ENCODE results near the gene SMG6. TPM values are rescaled to one million over a fixed set of nuclear protein-coding genes. Genes with fewer than 3 reads are reported as not detected.
A peak's percentile ranks its signal among the peaks of the same experiment; 100 is the strongest.

Gene SMG6
- total RNA-seq, 1 donor from 2014 or later: 31.6 TPM

GRCh38 chr17:2028234-2028614 lies 275.4 kb downstream of the SMG6 start:
- intact Hi-C loops (cut with micrococcal nuclease): loop anchor here (5.0 kb wide), 1 partner anchor 121 kb away; no protein-coding TSS in a partner anchor
- H3K4me1 Mint-ChIP-seq: peaks cover 23% of the 10 kb centered on the region
- peaks cover 37% of the 10 kb centered on the region for H3K27me3 Mint-ChIP-seq
- H3K27ac Mint-ChIP-seq: peak overlapping the region; percentile 34
- no peak for DNase-seq
- no peaks in the 10 kb centered on the region for H3K36me3 Mint-ChIP-seq (ENCODE audit: low read depth)
- no peak overlapping the region for H3K4me3 Mint-ChIP-seq
- no peaks in the 10 kb centered on the region for H3K9me3 Mint-ChIP-seq

GRCh38 chr17:2027528-2028233 lies 275.9 kb downstream of the SMG6 start:
- DNase-seq: no peak
- H3K36me3 Mint-ChIP-seq (ENCODE audit: low read depth): no peaks in the 10 kb centered on the region
- peak overlapping the region; percentile 10 for H3K4me3 Mint-ChIP-seq
- intact Hi-C loops (cut with micrococcal nuclease): loop anchor here (5.0 kb wide), 1 partner anchor 120 kb away; no protein-coding TSS in a partner anchor
- H3K27me3 Mint-ChIP-seq: peaks cover 42% of the 10 kb centered on the region
- H3K4me1 Mint-ChIP-seq: peaks cover 23% of the 10 kb centered on the region
- H3K9me3 Mint-ChIP-seq: no peaks in the 10 kb centered on the region
- H3K27ac Mint-ChIP-seq: no peak overlapping the region

- H3K4me3 Mint-ChIP-seq: peak overlapping the region; percentile 82
- no peak overlapping the region for H3K27ac Mint-ChIP-seq
- H3K27me3 Mint-ChIP-seq: peaks cover 53% of the 10 kb centered on the region
- no peaks in the 10 kb centered on the region for H3K36me3 Mint-ChIP-seq (ENCODE audit: low read depth)
- H3K9me3 Mint-ChIP-seq: no peaks in the 10 kb centered on the region
- H3K4me1 Mint-ChIP-seq: peaks cover 21% of the 10 kb centered on the region
- intact Hi-C loops (cut with micrococcal nuclease): loop anchor here (5.0 kb wide), 1 partner anchor 118 kb away; no protein-coding TSS in a partner anchor
- peak; percentile 80 for DNase-seq
Observed at GRCh38 chr17:2025622-2026309, 277.8 kb downstream of the SMG6 start.

- H3K4me3 Mint-ChIP-seq: peak within 1 kb of the TSS; percentile 82
- H3K36me3 Mint-ChIP-seq (ENCODE audit: low read depth): no peaks in the 10 kb centered on the region
- H3K27me3 Mint-ChIP-seq: peaks cover 58% of the 10 kb centered on the region
- intact Hi-C loops (cut with micrococcal nuclease): loop anchor here (5.0 kb wide), 1 partner anchor 118 kb away; no protein-coding TSS in a partner anchor
- H3K27ac Mint-ChIP-seq: no peak within 1 kb of the TSS
- H3K9me3 Mint-ChIP-seq: no peaks in the 10 kb centered on the region
- peaks cover 18% of the 10 kb centered on the region for H3K4me1 Mint-ChIP-seq
- peak; percentile 95 for DNase-seq
Observed at GRCh38 chr17:2025220-2025621, 278.4 kb downstream of the SMG6 start, which contains the start of gene RTN4RL1. Gene RTN4RL1 (minus strand): TSS chr17:2025334. CDS start chr17:2024865, 469 bp downstream.

GRCh38 chr17:2024572-2025219 lies 278.9 kb downstream of the SMG6 start:
- Mint-ChIP-seq H3K36me3 (ENCODE audit: low read depth) (no peaks in the 10 kb centered on the region), H3K9me3 (no peaks in the 10 kb centered on the region), H3K27ac (no peak overlapping the region), H3K27me3 (peaks cover 63% of the 10 kb centered on the region), H3K4me3 (peak overlapping the region; percentile 74), H3K4me1 (peaks cover 18% of the 10 kb centered on the region)
- DNase-seq: peak; percentile 68
- intact Hi-C loops (cut with micrococcal nuclease): loop anchor here (5.0 kb wide), 1 partner anchor 117 kb away; no protein-coding TSS in a partner anchor

GRCh38 chr17:2023692-2024571 lies 279.7 kb downstream of the SMG6 start:
- H3K9me3 Mint-ChIP-seq: no peaks in the 10 kb centered on the region
- peaks cover 68% of the 10 kb centered on the region for H3K27me3 Mint-ChIP-seq
- peak overlapping the region; percentile 74 for H3K4me3 Mint-ChIP-seq
- peak; percentile 85 for DNase-seq
- peaks cover 15% of the 10 kb centered on the region for H3K4me1 Mint-ChIP-seq
- H3K36me3 Mint-ChIP-seq (ENCODE audit: low read depth): no peaks in the 10 kb centered on the region
- no peak overlapping the region for H3K27ac Mint-ChIP-seq
- intact Hi-C loops (cut with micrococcal nuclease): no loop called here

GRCh38 chr17:2023256-2023655 lies 280.3 kb downstream of the SMG6 start:
- intact Hi-C loops (cut with micrococcal nuclease): no loop called here
- Mint-ChIP-seq H3K4me3 (peak overlapping the region; percentile 55), H3K9me3 (no peaks in the 10 kb centered on the region), H3K36me3 (ENCODE audit: low read depth) (no peaks in the 10 kb centered on the region), H3K4me1 (peaks cover 14% of the 10 kb centered on the region), H3K27me3 (peaks cover 64% of the 10 kb centered on the region), H3K27ac (no peak overlapping the region)
- no peak for DNase-seq

GRCh38 chr17:2022647-2023240 lies 280.8 kb downstream of the SMG6 start:
- no peak overlapping the region for H3K4me3 Mint-ChIP-seq
- H3K27ac Mint-ChIP-seq: no peak overlapping the region
- H3K27me3 Mint-ChIP-seq: peaks cover 58% of the 10 kb centered on the region
- DNase-seq: no peak
- H3K9me3 Mint-ChIP-seq: no peaks in the 10 kb centered on the region
- no peaks in the 10 kb centered on the region for H3K36me3 Mint-ChIP-seq (ENCODE audit: low read depth)
- intact Hi-C loops (cut with micrococcal nuclease): no loop called here
- H3K4me1 Mint-ChIP-seq: peaks cover 14% of the 10 kb centered on the region

- H3K9me3 Mint-ChIP-seq: no peaks in the 10 kb centered on the region
- intact Hi-C loops (cut with micrococcal nuclease): no loop called here
- no peaks in the 10 kb centered on the region for H3K36me3 Mint-ChIP-seq (ENCODE audit: low read depth)
- no peak overlapping the region for H3K4me3 Mint-ChIP-seq
- DNase-seq: no peak
- no peak overlapping the region for H3K27ac Mint-ChIP-seq
- H3K4me1 Mint-ChIP-seq: peaks cover 8% of the 10 kb centered on the region
- peaks cover 41% of the 10 kb centered on the region for H3K27me3 Mint-ChIP-seq
Observed at GRCh38 chr17:2020721-2021120, 282.9 kb downstream of the SMG6 start.

GRCh38 chr17:2019723-2020122 lies 283.9 kb downstream of the SMG6 start:
- Mint-ChIP-seq H3K4me1 (peaks cover 7% of the 10 kb centered on the region), H3K27ac (no peak overlapping the region), H3K4me3 (no peak overlapping the region), H3K36me3 (ENCODE audit: low read depth) (no peaks in the 10 kb centered on the region), H3K9me3 (no peaks in the 10 kb centered on the region), H3K27me3 (peaks cover 38% of the 10 kb centered on the region)
- intact Hi-C loops (cut with micrococcal nuclease): no loop called here
- no peak for DNase-seq

GRCh38 chr17:2018716-2019510 lies 284.7 kb downstream of the SMG6 start:
- Mint-ChIP-seq H3K4me3 (no peak overlapping the region), H3K27me3 (peaks cover 38% of the 10 kb centered on the region), H3K4me1 (peaks cover 5% of the 10 kb centered on the region), H3K9me3 (no peaks in the 10 kb centered on the region), H3K27ac (no peak overlapping the region), H3K36me3 (ENCODE audit: low read depth) (no peaks in the 10 kb centered on the region)
- DNase-seq: no peak
- intact Hi-C loops (cut with micrococcal nuclease): no loop called here

GRCh38 chr17:2017274-2017941 lies 286.2 kb downstream of the SMG6 start:
- H3K4me3 Mint-ChIP-seq: no peak overlapping the region
- no peaks in the 10 kb centered on the region for H3K9me3 Mint-ChIP-seq
- no peak overlapping the region for H3K27ac Mint-ChIP-seq
- peaks cover 3% of the 10 kb centered on the region for H3K4me1 Mint-ChIP-seq
- no peaks in the 10 kb centered on the region for H3K36me3 Mint-ChIP-seq (ENCODE audit: low read depth)
- intact Hi-C loops (cut with micrococcal nuclease): no loop called here
- DNase-seq: no peak
- H3K27me3 Mint-ChIP-seq: peaks cover 28% of the 10 kb centered on the region

All from activated CD4-positive, alpha-beta T cell treated with anti-CD3 and anti-CD28 coated beads, Interleukin-2, amount 10 ng/mL, durations not matched to agents 24 days and 14 days (primary cell).